Measurements from ENCODE around the gene MRPL10. TPM values are rescaled to one million over a fixed set of nuclear protein-coding genes. Genes with fewer than 3 reads are reported as not detected.

MRPL10 gene
- polyA plus RNA-seq, 4 donors, result 36.6 to 56.8 (median 50.0) TPM

- DNase-seq (ENCODE audit: low read depth in 4 of 4, low spot score in 3 of 4), result no peak
Measured at GRCh38 chr17:47862621-47863440, 31.5 kb upstream of the MRPL10 start.

GRCh38 chr17:47860386-47860785, 29.0 kb upstream of the MRPL10 start:
- DNase-seq (ENCODE audit: low read depth in 4 of 4, low spot score in 3 of 4), result no peak

- no peak for DNase-seq (ENCODE audit: low read depth in 4 of 4, low spot score in 3 of 4)
Measured at GRCh38 chr17:47857551-47858455, 26.5 kb upstream of the MRPL10 start.

DNA sequence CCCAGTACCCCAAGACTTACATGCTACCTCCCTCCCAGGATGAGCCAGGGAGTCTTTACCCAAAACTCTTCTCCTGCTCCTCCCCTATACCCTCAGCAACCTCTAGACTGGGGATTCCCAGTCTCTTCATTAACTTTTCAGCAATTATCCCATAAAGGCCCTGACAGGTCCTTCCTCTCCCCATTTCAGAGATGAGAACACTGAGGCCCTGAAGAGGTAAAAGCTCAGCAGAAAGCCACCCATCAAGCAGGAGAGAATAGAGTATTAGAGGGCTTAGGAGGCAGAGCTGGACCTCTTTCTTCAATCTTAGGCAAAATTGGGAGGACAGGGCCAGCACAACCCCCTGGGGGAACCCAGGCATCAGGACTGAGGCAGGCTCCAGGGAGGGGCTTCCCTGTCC, 25.5 kb upstream of the MRPL10 start:
- DNase-seq (ENCODE audit: low read depth in 4 of 4, low spot score in 3 of 4), result no peak

GRCh38 chr17:47855737-47856136, 24.4 kb upstream of the MRPL10 start:
- DNase-seq (ENCODE audit: low read depth in 4 of 4, low spot score in 3 of 4), result no peak

GRCh38 chr17:47853616-47854015, 22.3 kb upstream of the MRPL10 start:
- DNase-seq (ENCODE audit: low read depth in 4 of 4, low spot score in 3 of 4), result no peak

- no peak for DNase-seq (ENCODE audit: low read depth in 4 of 4, low spot score in 3 of 4)
Measured at GRCh38 chr17:47852113-47852949, 21.0 kb upstream of the MRPL10 start.

DNA sequence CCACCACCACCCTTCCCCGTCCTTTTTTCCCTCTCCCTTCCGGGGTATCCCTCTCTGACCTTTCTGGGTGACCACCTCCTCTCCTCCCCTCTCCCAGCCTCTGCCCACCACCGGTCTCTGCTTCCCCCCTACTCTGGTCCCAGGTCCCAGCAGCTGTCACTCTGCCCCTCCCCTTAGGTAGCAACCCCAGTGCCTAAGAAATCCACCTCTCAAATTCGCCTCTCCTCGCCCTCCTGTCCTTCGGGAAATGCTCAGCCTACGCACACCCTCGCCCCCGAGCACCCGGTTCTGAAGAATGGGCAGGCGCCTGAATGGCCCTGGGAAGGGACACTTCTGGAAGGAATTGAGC, 20.4 kb upstream of the MRPL10 start:
- DNase-seq (ENCODE audit: low read depth in 4 of 4, low spot score in 3 of 4), result no peak

DNA sequence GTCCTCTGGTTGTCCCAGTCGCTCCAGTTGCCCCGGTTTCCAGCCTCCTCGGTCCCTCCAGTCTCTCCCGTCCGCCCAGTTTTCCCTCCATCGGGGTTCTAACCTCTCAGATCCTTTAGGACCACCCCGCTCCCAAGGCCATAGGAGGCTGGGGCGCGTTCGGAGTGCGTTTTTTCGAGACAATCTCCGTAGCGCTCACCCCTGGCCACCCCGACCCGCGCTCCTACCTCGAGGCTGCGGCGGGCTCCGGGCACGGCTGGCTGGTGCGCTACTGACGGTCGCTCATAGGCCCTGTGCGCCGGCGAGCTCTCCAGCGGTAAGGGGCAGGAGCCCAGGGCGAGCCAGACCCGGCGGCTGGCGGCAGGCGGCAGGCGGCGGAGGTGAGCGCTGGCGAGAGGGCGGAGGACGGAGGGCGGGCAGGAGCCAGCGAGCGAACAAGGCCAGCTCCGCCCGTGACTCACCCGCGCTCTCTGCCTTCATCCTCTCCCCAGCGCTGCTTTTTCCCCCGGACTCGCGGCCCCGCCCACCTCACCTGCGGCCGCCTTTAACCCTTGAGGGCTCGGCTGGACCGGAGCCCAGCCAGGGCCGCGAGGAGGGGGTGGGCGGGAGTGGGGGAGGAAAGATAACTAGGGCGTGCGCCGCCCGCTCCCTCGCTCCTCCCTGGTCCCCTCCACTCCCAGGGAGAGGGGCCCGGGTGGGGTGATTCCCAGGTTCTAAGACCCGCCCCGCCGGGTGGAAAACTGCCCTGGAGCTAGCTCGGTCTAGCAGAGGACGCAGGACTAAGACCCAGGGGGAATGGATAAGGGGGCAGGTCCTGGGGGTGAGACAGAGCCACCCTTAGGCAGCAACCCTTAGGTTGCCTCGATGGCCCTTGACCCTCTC, 19.6 kb upstream of the MRPL10 start, which contains the start of gene SP6:
SP6 (minus strand) TSS at position 472 of the 882 bp plus-strand sequence. CDS start 2,734 bp downstream, outside the sequence.
- DNase-seq (ENCODE audit: low read depth in 4 of 4, low spot score in 3 of 4), result no peak

- no peak for DNase-seq (ENCODE audit: low read depth in 4 of 4, low spot score in 3 of 4)
Measured at GRCh38 chr17:47850373-47850691, 19.0 kb upstream of the MRPL10 start.

- DNase-seq (ENCODE audit: low read depth in 4 of 4, low spot score in 3 of 4), result no peak
Measured at GRCh38 chr17:47848198-47848513, 16.8 kb upstream of the MRPL10 start.

DNA sequence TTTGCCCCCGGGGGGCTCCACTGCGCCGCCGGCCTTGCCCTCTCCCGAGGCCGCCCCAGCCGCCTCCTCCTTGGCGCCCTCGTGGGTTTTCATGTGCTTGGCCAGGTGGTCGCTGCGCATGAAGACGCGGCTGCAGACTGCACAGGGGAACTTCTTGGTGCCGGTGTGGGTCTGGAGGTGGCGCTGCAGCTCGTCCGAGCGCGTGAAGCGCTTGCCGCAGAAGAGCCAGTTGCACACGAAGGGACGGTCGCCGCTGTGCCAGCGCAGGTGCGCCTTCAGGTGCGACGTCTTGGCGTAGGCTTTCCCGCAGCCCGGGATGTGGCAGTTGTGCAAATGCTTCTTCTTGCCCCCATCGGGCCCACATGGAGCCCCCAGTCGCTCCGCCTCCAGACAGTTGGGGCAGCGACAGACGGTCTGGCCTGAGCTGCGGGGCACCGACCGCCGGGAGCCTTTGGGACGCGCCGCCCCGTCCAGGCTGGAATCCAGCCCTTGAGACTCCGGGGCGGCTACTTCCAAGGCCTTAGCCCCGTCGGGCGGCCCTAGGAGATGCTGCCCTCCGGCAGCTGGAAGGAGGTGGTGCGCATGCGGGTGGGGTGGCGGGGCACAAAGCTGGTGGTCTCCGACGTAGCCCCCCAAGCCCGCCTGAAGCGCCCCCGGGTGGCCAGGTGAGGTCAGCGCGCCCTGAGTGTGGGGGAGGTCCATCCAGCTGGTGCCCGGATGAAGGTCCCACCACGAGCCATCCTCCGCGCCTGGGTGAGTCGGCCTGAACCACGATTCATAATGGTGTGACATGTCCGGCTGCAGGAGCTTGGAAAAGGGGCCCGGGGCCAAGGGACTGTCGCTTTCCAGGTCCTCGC, 16.2 kb upstream of the MRPL10 start:
- DNase-seq (ENCODE audit: low read depth in 4 of 4, low spot score in 3 of 4), result no peak

GRCh38 chr17:47846716-47847340, 15.5 kb upstream of the MRPL10 start:
- no peak for DNase-seq (ENCODE audit: low read depth in 4 of 4, low spot score in 3 of 4)

GRCh38 chr17:47845716-47846075, 14.4 kb upstream of the MRPL10 start:
- DNase-seq (ENCODE audit: low read depth in 4 of 4, low spot score in 3 of 4), result no peak

- no peak for DNase-seq (ENCODE audit: low read depth in 4 of 4, low spot score in 3 of 4)
Measured at GRCh38 chr17:47844814-47845715, 13.7 kb upstream of the MRPL10 start.

DNA sequence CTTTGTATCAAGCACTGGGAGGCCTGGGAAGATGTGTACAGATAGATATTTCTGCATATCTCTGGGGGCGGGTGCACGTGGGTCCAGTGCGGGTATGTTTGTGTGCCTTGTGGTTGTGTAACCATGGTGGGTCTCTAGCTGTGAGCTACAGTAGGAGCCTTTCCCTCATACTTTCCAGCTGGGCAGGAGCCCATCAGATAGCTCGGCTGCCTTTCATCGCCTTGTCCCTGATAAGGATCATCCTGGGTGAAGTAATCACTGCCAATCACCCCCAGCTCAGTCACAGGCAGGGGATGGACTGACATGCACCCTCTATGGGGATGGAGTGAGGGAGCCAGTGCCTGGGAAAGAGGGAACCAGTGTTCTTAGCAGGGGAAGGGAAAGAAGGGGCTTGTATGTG, 12.9 kb upstream of the MRPL10 start:
- DNase-seq (ENCODE audit: low read depth in 4 of 4, low spot score in 3 of 4), result no peak

GRCh38 chr17:47843391-47843730, 12.0 kb upstream of the MRPL10 start:
- DNase-seq (ENCODE audit: low read depth in 4 of 4, low spot score in 3 of 4), result no peak
